NCI-H1436 (cell line): Measurements from ENCODE around the gene INSYN1.
"Not testable (repeated sequence)": the region's sequence is repeated elsewhere in the genome, so short reads cannot be mapped to it uniquely, and the experiment has no call there.

Source experiments
- DNase-seq: peaks from one replicate; lab custom pipeline; 2025; lab: John Stamatoyannopoulos, UW

The INSYN1 gene

GRCh38 chr15:73714695-73715301 lies 38.4 kb downstream of the INSYN1 start:
- DNase-seq: no peak

GRCh38 chr15:73712107-73712506 lies 41.0 kb downstream of the INSYN1 start:
- no peak for DNase-seq

GRCh38 chr15:73711526-73711925 lies 41.6 kb downstream of the INSYN1 start:
- no peak for DNase-seq

- DNase-seq: no peak
Measured at GRCh38 chr15:73710321-73710720, 42.8 kb downstream of the INSYN1 start.

GRCh38 chr15:73709686-73710085 lies 43.5 kb downstream of the INSYN1 start:
- DNase-seq: no peak

- no peak for DNase-seq
Measured at GRCh38 chr15:73709241-73709640, 43.9 kb downstream of the INSYN1 start.

- DNase-seq: no peak
Measured at GRCh38 chr15:73708691-73709090, 44.5 kb downstream of the INSYN1 start.

GRCh38 chr15:73704869-73705645 lies 48.1 kb downstream of the INSYN1 start:
- DNase-seq: peak; percentile 58

- DNase-seq: not testable (repeated sequence)
Measured at GRCh38 chr15:73704142-73704868, 48.8 kb downstream of the INSYN1 start.

- DNase-seq: not testable (repeated sequence)
Measured at GRCh38 chr15:73703601-73704000, 49.5 kb downstream of the INSYN1 start.

- DNase-seq: not testable (repeated sequence)
Measured at GRCh38 chr15:73702311-73703239, 50.6 kb downstream of the INSYN1 start.

GRCh38 chr15:73700041-73700842 lies 52.9 kb downstream of the INSYN1 start:
- DNase-seq: peak; percentile 76

- no peak for DNase-seq
Measured at GRCh38 chr15:73699249-73700040, 53.7 kb downstream of the INSYN1 start.

GRCh38 chr15:73697033-73697467 lies 56.1 kb downstream of the INSYN1 start:
- DNase-seq: peak; percentile 14

GRCh38 chr15:73696641-73697001 lies 56.5 kb downstream of the INSYN1 start:
- no peak for DNase-seq

- no peak for DNase-seq
Measured at GRCh38 chr15:73695773-73696640, 57.1 kb downstream of the INSYN1 start.

GRCh38 chr15:73694419-73694818 lies 58.7 kb downstream of the INSYN1 start:
- DNase-seq: no peak

- DNase-seq: no peak
Measured at GRCh38 chr15:73691396-73691795, 61.8 kb downstream of the INSYN1 start.

GRCh38 chr15:73688455-73688854 lies 64.7 kb downstream of the INSYN1 start:
- no peak for DNase-seq
